Sigmoid colon (tissue), 4 donors: Measurements from ENCODE around the gene TTC39A.

Experiments used
- POLR2A ChIP-seq, 2 donors: fragments of 450-650 bp; IDR thresholded peaks; one replicate each; pipeline ENCODE4 v1.6.1; 2016; ENCODE audit warnings: antibody characterized with exemption in 2 of 2, mild to moderate bottlenecking in 2 of 2, moderate library complexity in 2 of 2
- POLR2AphosphoS5 ChIP-seq, 4 donors: sonication (generic); formaldehyde crosslinking; IDR thresholded peaks; one replicate each; pipeline ENCODE4 v1.6.1; 2017; ENCODE audit warnings: antibody characterized with exemption in 4 of 4
- TF ChIP-seq, protein P1 (sequence below), 4 experiments: fragments of 450-650 bp in 3 of 4; fragments of 200-600 bp in 1 of 4; IDR thresholded peaks; one replicate each; pipeline ENCODE4 v1.5.1; 2016 to 2019; ENCODE audit warnings: antibody characterized with exemption in 4 of 4, mild to moderate bottlenecking in 3 of 4, moderate library complexity in 2 of 4

DNA sequence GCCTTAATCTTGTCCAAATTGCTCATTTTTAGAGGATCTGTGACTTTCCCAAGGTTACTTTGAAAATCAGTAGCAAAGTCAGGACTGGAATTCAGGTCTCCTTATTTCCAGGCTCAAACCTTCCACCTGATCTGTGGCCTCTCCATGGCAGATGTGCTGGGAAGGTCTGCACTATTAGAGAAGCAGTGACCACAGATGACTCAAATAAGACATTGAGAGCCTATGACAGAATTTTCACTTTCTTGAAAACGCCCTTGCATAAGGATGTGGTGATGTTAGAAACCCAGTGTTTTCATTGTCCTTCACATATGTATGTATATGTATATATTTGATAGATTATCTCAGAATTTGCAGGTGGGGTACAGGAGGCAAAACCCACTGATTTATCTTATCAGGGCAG lies 45.3 kb downstream of the TTC39A start:
- TF ChIP-seq POLR2A (IDR thresholded peaks at IDR 0.05) (no peak), POLR2AphosphoS5 (IDR thresholded peaks at IDR 0.05) (no peak)
- TF ChIP-seq, protein P1, sequence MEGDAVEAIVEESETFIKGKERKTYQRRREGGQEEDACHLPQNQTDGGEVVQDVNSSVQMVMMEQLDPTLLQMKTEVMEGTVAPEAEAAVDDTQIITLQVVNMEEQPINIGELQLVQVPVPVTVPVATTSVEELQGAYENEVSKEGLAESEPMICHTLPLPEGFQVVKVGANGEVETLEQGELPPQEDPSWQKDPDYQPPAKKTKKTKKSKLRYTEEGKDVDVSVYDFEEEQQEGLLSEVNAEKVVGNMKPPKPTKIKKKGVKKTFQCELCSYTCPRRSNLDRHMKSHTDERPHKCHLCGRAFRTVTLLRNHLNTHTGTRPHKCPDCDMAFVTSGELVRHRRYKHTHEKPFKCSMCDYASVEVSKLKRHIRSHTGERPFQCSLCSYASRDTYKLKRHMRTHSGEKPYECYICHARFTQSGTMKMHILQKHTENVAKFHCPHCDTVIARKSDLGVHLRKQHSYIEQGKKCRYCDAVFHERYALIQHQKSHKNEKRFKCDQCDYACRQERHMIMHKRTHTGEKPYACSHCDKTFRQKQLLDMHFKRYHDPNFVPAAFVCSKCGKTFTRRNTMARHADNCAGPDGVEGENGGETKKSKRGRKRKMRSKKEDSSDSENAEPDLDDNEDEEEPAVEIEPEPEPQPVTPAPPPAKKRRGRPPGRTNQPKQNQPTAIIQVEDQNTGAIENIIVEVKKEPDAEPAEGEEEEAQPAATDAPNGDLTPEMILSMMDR (IDR thresholded peaks at IDR 0.05): no peak
